ENCODE measurements around the gene ZNF638. TPM values are rescaled to one million over a fixed set of nuclear protein-coding genes. Genes with fewer than 3 reads are reported as not detected.
"Not testable (repeated sequence)": the region's sequence is repeated elsewhere in the genome, so short reads cannot be mapped to it uniquely, and the experiment has no call there.

The ZNF638 gene
- total RNA-seq, 4 donors from 2014 or later, result 154 to 299 (median 202) TPM

- no peak overlapping the region for H3K27ac ChIP-seq
- intact Hi-C loops (cut with DNase I), result no loop called here
- H3K4me3 ChIP-seq (replicated peaks in 1 of 3), result no peak overlapping the region
- 95 to 98% methylated on average over 3 of the region's 3 CpGs for WGBS, 2 donors
- DNase-seq, result no peak
- H3K27me3 ChIP-seq, result no peaks in the 10 kb centered on the region
- peaks cover 0 to 6% of the 10 kb centered on the region in 2 donors for H3K4me1 ChIP-seq
- no peaks in the 10 kb centered on the region for H3K9me3 ChIP-seq
- peaks cover 22 to 38% of the 10 kb centered on the region in 2 donors for H3K36me3 ChIP-seq
- TF ChIP-seq POLR2A (IDR thresholded peaks at IDR 0.05) (no peak), CTCF (IDR thresholded peaks at IDR 0.05) (no peak)
Observed at GRCh38 chr2:71428472-71429383, 97.1 kb downstream of the ZNF638 start.

GRCh38 chr2:71445142-71445541, 113.6 kb downstream of the ZNF638 start:
- intact Hi-C loops (cut with DNase I), result not testable (repeated sequence)

GRCh38 chr2:71446505-71446904, 114.9 kb downstream of the ZNF638 start:
- whole genome bisulfite sequencing, 2 donors, result 90 to 100% methylated on average over 1 of the region's 1 CpG
- Histone ChIP-seq H3K4me3 (replicated peaks in 1 of 3) (no peak overlapping the region), H3K27ac (no peak overlapping the region), H3K9me3 (no peaks in the 10 kb centered on the region), H3K36me3 (no peaks in the 10 kb centered on the region), H3K4me1 (no peaks in the 10 kb centered on the region), H3K27me3 (no peaks in the 10 kb centered on the region)
- TF ChIP-seq CTCF (IDR thresholded peaks at IDR 0.05) (no peak), POLR2A (IDR thresholded peaks at IDR 0.05) (no peak)
- no peak for DNase-seq
- intact Hi-C loops (cut with DNase I), result no loop called here

More at GRCh38 chr2:71445142-71445541, 113.6 kb downstream of the ZNF638 start:
- H3K27me3 ChIP-seq; H3K27ac ChIP-seq; H3K36me3 ChIP-seq; H3K4me1 ChIP-seq; H3K4me3 ChIP-seq (replicated peaks in 1 of 3); DNase-seq; H3K9me3 ChIP-seq: not testable (repeated sequence)
- 81 to 83% methylated on average over 5 of the region's 5 CpGs for WGBS, 2 donors

- H3K36me3 ChIP-seq, result no peaks in the 10 kb centered on the region
- WGBS, 2 donors, result 57 to 62% methylated on average over 3 of the region's 3 CpGs
- no peaks in the 10 kb centered on the region for H3K9me3 ChIP-seq
- DNase-seq, result no peak
- no peak overlapping the region for H3K27ac ChIP-seq
- intact Hi-C loops (cut with DNase I), result no loop called here
- no peak overlapping the region for H3K4me3 ChIP-seq (replicated peaks in 1 of 3)
- no peaks in the 10 kb centered on the region for H3K27me3 ChIP-seq
- TF ChIP-seq CTCF (IDR thresholded peaks at IDR 0.05) (no peak), POLR2A (IDR thresholded peaks at IDR 0.05) (no peak)
- H3K4me1 ChIP-seq, result peaks cover 6 to 10% of the 10 kb centered on the region in 2 donors
Observed at GRCh38 chr2:71449343-71449742, 117.8 kb downstream of the ZNF638 start.

- WGBS, 2 donors, result 91 to 100% methylated on average over 4 of the region's 4 CpGs
- no peak for DNase-seq
- Histone ChIP-seq H3K27ac (no peak overlapping the region), H3K4me1 (peaks cover 6 to 10% of the 10 kb centered on the region in 2 donors), H3K27me3 (no peaks in the 10 kb centered on the region), H3K9me3 (no peaks in the 10 kb centered on the region), H3K4me3 (replicated peaks in 1 of 3) (no peak overlapping the region), H3K36me3 (no peaks in the 10 kb centered on the region)
- no peak for TF ChIP-seq CTCF (IDR thresholded peaks at IDR 0.05)
- TF ChIP-seq POLR2A (IDR thresholded peaks at IDR 0.05), result no peak
- intact Hi-C loops (cut with DNase I), result no loop called here
Observed at GRCh38 chr2:71451705-71452104, 120.1 kb downstream of the ZNF638 start.

Data from thyroid gland (tissue), 4 donors.